NB4 (cell line): Measurements from ENCODE around the gene PIK3C2G.

Source experiments
- MYC ChIP-seq: IDR thresholded peaks from 2 replicates; pipeline ENCODE4 v1.6.1; 2011; ENCODE audit warnings: low read depth, low read length
- POLR2A ChIP-seq: IDR thresholded peaks from 2 replicates; pipeline ENCODE4 v1.6.1; 2011; ENCODE audit warnings: mild to moderate bottlenecking; ENCODE audit not compliant: insufficient read length; ENCODE audit errors: extremely low read depth
- TF ChIP-seq, protein P1 (sequence below): IDR thresholded peaks from 2 replicates; pipeline ENCODE4 v1.6.1; 2011; ENCODE audit warnings: low read depth, low read length
- TF ChIP-seq, protein P2 (sequence below): IDR thresholded peaks from one replicate; pipeline ENCODE4 v1.5.1; 2012; ENCODE audit warnings: low read depth, low read length

DNA sequence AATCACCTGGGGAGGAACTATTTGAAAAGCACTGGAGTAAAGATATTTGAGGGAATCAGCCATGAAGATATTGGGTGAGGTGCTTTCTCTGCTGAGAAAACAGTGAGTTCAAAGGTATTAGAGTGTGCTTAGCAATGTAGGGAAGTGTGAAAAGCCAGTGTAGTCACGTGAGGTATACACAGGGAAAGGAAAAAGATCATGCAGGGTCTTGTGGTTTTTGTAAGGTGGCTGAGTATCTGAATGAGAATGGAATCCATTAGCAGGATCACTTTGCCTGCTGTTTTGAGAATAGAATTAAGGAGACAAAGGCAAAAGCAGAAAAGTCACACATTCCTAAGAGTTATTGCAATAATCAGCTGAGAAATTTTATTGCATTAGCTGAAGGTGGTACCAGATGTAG lies 193.0 kb downstream of the PIK3C2G start:
- TF ChIP-seq, protein P1, sequence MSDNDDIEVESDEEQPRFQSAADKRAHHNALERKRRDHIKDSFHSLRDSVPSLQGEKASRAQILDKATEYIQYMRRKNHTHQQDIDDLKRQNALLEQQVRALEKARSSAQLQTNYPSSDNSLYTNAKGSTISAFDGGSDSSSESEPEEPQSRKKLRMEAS: no peak
- TF ChIP-seq POLR2A (no peak), MYC (no peak)
- TF ChIP-seq, protein P2, sequence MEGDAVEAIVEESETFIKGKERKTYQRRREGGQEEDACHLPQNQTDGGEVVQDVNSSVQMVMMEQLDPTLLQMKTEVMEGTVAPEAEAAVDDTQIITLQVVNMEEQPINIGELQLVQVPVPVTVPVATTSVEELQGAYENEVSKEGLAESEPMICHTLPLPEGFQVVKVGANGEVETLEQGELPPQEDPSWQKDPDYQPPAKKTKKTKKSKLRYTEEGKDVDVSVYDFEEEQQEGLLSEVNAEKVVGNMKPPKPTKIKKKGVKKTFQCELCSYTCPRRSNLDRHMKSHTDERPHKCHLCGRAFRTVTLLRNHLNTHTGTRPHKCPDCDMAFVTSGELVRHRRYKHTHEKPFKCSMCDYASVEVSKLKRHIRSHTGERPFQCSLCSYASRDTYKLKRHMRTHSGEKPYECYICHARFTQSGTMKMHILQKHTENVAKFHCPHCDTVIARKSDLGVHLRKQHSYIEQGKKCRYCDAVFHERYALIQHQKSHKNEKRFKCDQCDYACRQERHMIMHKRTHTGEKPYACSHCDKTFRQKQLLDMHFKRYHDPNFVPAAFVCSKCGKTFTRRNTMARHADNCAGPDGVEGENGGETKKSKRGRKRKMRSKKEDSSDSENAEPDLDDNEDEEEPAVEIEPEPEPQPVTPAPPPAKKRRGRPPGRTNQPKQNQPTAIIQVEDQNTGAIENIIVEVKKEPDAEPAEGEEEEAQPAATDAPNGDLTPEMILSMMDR: no peak
